ENCODE results near the gene SNX27.

DNA sequence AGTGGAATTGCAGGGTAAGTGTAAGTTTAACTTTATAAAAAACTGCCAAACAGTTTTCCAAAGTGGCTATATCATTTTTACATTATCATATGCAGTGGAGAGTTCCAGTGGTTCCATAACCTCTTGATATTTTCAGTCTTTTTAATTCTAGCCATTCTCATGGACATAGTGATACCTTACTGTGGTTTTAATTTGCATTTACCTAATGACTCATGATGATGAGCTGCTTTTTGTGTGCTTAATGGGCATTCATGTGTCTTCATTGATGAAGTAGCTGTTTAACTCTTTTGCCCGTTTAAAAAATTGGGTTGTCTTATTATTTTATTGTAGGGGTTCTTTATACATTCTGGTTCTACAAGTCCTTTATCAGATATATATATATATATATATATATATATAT is 29.4 kb downstream of the SNX27 start:
- TF ChIP-seq, protein P1, sequence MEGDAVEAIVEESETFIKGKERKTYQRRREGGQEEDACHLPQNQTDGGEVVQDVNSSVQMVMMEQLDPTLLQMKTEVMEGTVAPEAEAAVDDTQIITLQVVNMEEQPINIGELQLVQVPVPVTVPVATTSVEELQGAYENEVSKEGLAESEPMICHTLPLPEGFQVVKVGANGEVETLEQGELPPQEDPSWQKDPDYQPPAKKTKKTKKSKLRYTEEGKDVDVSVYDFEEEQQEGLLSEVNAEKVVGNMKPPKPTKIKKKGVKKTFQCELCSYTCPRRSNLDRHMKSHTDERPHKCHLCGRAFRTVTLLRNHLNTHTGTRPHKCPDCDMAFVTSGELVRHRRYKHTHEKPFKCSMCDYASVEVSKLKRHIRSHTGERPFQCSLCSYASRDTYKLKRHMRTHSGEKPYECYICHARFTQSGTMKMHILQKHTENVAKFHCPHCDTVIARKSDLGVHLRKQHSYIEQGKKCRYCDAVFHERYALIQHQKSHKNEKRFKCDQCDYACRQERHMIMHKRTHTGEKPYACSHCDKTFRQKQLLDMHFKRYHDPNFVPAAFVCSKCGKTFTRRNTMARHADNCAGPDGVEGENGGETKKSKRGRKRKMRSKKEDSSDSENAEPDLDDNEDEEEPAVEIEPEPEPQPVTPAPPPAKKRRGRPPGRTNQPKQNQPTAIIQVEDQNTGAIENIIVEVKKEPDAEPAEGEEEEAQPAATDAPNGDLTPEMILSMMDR (IDR thresholded peaks at IDR 0.05) = no peak
- TF ChIP-seq POLR2A (IDR thresholded peaks at IDR 0.05) (no peak), EP300 (IDR thresholded peaks at IDR 0.05) (no peak)
